WTC11 (cell line): ENCODE measurements around the gene STXBP1. TPM values are rescaled to one million over a fixed set of nuclear protein-coding genes. Genes with fewer than 3 reads are reported as not detected.

Experiments used
- ATAC-seq: fragments of 200-7000 bp; cut with Tn5 transposase; 2 replicates; pipeline ENCODE4 v1.10.0; 2021; ENCODE audit warnings: mild to moderate bottlenecking, moderate library complexity
- CTCF ChIA-PET: fragments of 300-600 bp; sonication (Branson Sonifier 250); formaldehyde crosslinking; loops from one replicate; lab custom pipeline; 2021; ENCODE audit warnings: antibody characterized with exemption; lab: Charles Lee
- POLR2A ChIA-PET: fragments of 350-600 bp; sonication (Branson Sonifier 250); formaldehyde crosslinking; loops from one replicate; lab custom pipeline; 2021; ENCODE audit warnings: antibody characterized with exemption; lab: Charles Lee
- DNase-seq: peaks from one replicate; pipeline ENCODE4 v3.0.0; 2021; ENCODE audit warnings: low spot score
- H3K27ac Mint-ChIP-seq: 2 replicates; pipeline ENCODE4 v1.8.0; 2021; ENCODE audit warnings: mixed read lengths
- H3K27me3 Mint-ChIP-seq: 2 replicates; pipeline ENCODE4 v1.8.0; 2021; ENCODE audit warnings: low read depth, mild to moderate bottlenecking, moderate library complexity, mixed read lengths
- H3K36me3 Mint-ChIP-seq: 2 replicates; pipeline ENCODE4 v1.8.0; 2021; ENCODE audit warnings: mixed read lengths
- H3K4me1 Mint-ChIP-seq: 2 replicates; pipeline ENCODE4 v1.8.0; 2022; ENCODE audit warnings: mixed read lengths
- H3K4me3 Mint-ChIP-seq: 2 replicates; pipeline ENCODE4 v1.8.0; 2021; ENCODE audit warnings: mild to moderate bottlenecking, moderate library complexity, mixed read lengths
- H3K9me3 Mint-ChIP-seq: 2 replicates; pipeline ENCODE4 v1.8.0; 2021; ENCODE audit warnings: mixed read lengths
- ATF1 ChIP-seq: sonication (generic); formaldehyde crosslinking; IDR thresholded peaks from 2 replicates; pipeline ENCODE4 v1.8.1; 2023; ENCODE audit warnings: mild to moderate bottlenecking, moderate library complexity, missing genetic modification reagents
- CREM ChIP-seq: sonication (generic); formaldehyde crosslinking; IDR thresholded peaks from 2 replicates; pipeline ENCODE4 v1.8.1; 2022; ENCODE audit warnings: mild to moderate bottlenecking, missing genetic modification reagents, moderate library complexity
- EMX1 ChIP-seq: fragments of 250-450 bp; sonication (Bioruptor Pico); IDR thresholded peaks from 2 replicates; pipeline ENCODE4 v1.8.0; 2021; ENCODE audit warnings: mild to moderate bottlenecking
- FOXK1 ChIP-seq: sonication (generic); formaldehyde crosslinking; IDR thresholded peaks from 2 replicates; pipeline ENCODE4 v1.8.0; 2022; ENCODE audit warnings: mild to moderate bottlenecking, moderate library complexity, missing genetic modification reagents
- GTF2I ChIP-seq: fragments of 250-450 bp; sonication (Bioruptor Pico); conservative IDR thresholded peaks from 2 replicates; pipeline ENCODE4 v1.4.0; 2021; ENCODE audit warnings: mild to moderate bottlenecking
- IRF2 ChIP-seq: sonication (generic); formaldehyde crosslinking; IDR thresholded peaks from 2 replicates; pipeline ENCODE4 v1.8.0; 2022; ENCODE audit warnings: low read depth, missing genetic modification reagents, borderline replicate concordance
- JUN ChIP-seq: sonication (generic); formaldehyde crosslinking; IDR thresholded peaks from 2 replicates; pipeline ENCODE4 v1.8.0; 2023; ENCODE audit warnings: mild to moderate bottlenecking, missing genetic modification reagents
- KAT7 ChIP-seq: sonication (generic); formaldehyde crosslinking; IDR thresholded peaks from 2 replicates; pipeline ENCODE4 v1.8.1; 2023; ENCODE audit warnings: missing genetic modification reagents, mild to moderate bottlenecking, borderline replicate concordance
- MYBL2 ChIP-seq: sonication (generic); formaldehyde crosslinking; IDR thresholded peaks from 2 replicates; pipeline ENCODE4 v1.8.1; 2023; ENCODE audit warnings: mild to moderate bottlenecking, moderate library complexity, missing genetic modification reagents
- NFYB ChIP-seq: sonication (generic); formaldehyde crosslinking; conservative IDR thresholded peaks from 2 replicates; pipeline ENCODE4 v1.8.0; 2022; ENCODE audit warnings: low read depth, missing genetic modification reagents
- NR3C1 ChIP-seq: sonication (generic); formaldehyde crosslinking; conservative IDR thresholded peaks from 2 replicates; pipeline ENCODE4 v1.8.1; 2023; ENCODE audit warnings: low read depth, mild to moderate bottlenecking, missing genetic modification reagents
- OVOL2 ChIP-seq: fragments of 250-450 bp; sonication (Bioruptor Pico); IDR thresholded peaks from 2 replicates; pipeline ENCODE4 v1.9.0; 2021; ENCODE audit warnings: mild to moderate bottlenecking, borderline replicate concordance
- RELA ChIP-seq: sonication (generic); formaldehyde crosslinking; IDR thresholded peaks from 2 replicates; pipeline ENCODE4 v1.8.1; 2022; ENCODE audit warnings: missing genetic modification reagents, mild to moderate bottlenecking, borderline replicate concordance
- RORB ChIP-seq: fragments of 250-450 bp; sonication (Bioruptor Pico); IDR thresholded peaks from 2 replicates; pipeline ENCODE4 v1.9.0; 2021; ENCODE audit warnings: mild to moderate bottlenecking
- SMAD3 ChIP-seq: sonication (generic); formaldehyde crosslinking; IDR thresholded peaks from 2 replicates; pipeline ENCODE4 v1.8.0; 2022; ENCODE audit warnings: missing genetic modification reagents, mild to moderate bottlenecking, borderline replicate concordance
- SMAD4 ChIP-seq: sonication (generic); formaldehyde crosslinking; IDR thresholded peaks from 2 replicates; pipeline ENCODE4 v1.8.0; 2022; ENCODE audit warnings: mild to moderate bottlenecking, missing genetic modification reagents
- ZBTB21 ChIP-seq: sonication (generic); formaldehyde crosslinking; IDR thresholded peaks from 2 replicates; pipeline ENCODE4 v1.8.1; 2023; ENCODE audit warnings: mild to moderate bottlenecking, missing genetic modification reagents, borderline replicate concordance
- ZNF121 ChIP-seq: sonication (generic); formaldehyde crosslinking; IDR thresholded peaks from 2 replicates; pipeline ENCODE4 v1.8.0; 2023; ENCODE audit warnings: missing genetic modification reagents
- ZNF138 ChIP-seq: sonication (generic); formaldehyde crosslinking; conservative IDR thresholded peaks from 2 replicates; pipeline ENCODE4 v1.8.1; 2022; ENCODE audit warnings: mild to moderate bottlenecking, moderate library complexity, missing genetic modification reagents
- ZNF219 ChIP-seq: sonication (generic); formaldehyde crosslinking; IDR thresholded peaks from 2 replicates; pipeline ENCODE4 v1.8.0; 2023; ENCODE audit warnings: missing genetic modification reagents, mild to moderate bottlenecking, borderline replicate concordance
- ZNF263 ChIP-seq: sonication (generic); formaldehyde crosslinking; IDR thresholded peaks from 2 replicates; pipeline ENCODE4 v1.8.1; 2022; ENCODE audit warnings: low read depth, mild to moderate bottlenecking, moderate library complexity, missing genetic modification reagents
- ZNF396 ChIP-seq: fragments of 250-450 bp; sonication (Bioruptor Pico); IDR thresholded peaks from 2 replicates; pipeline ENCODE4 v1.8.0; 2021; ENCODE audit warnings: mild to moderate bottlenecking, moderate library complexity, borderline replicate concordance
- ZNF671 ChIP-seq: fragments of 250-450 bp; sonication (Bioruptor Pico); IDR thresholded peaks from 2 replicates; pipeline ENCODE4 v1.8.0; 2021; ENCODE audit warnings: mild to moderate bottlenecking
- total RNA-seq: library from RNA; stranded (reverse); gene quantifications from 3 replicates; pipeline ENCODE4 v1.2.3, GENCODE V29; 2021
- TF ChIP-seq, protein P1 (sequence below): fragments of 250-450 bp; sonication (Bioruptor Pico); IDR thresholded peaks from 2 replicates; pipeline ENCODE4 v1.9.0; 2021; ENCODE audit warnings: mild to moderate bottlenecking
- TF ChIP-seq, protein P2 (sequence below): sonication (generic); formaldehyde crosslinking; IDR thresholded peaks from 2 replicates; pipeline ENCODE4 v1.8.0; 2023; ENCODE audit warnings: missing genetic modification reagents
- TF ChIP-seq, protein P3 (sequence below): fragments of 250-450 bp; sonication (Bioruptor Pico); IDR thresholded peaks from 2 replicates; pipeline ENCODE4 v1.9.0; 2021; ENCODE audit warnings: moderate library complexity, mild to moderate bottlenecking, inconsistent platforms, borderline replicate concordance
- TF ChIP-seq, protein P4 (sequence below): sonication (generic); formaldehyde crosslinking; conservative IDR thresholded peaks from 2 replicates; pipeline ENCODE4 v1.8.1; 2022; ENCODE audit warnings: mild to moderate bottlenecking, missing genetic modification reagents
- TF ChIP-seq, protein P5 (sequence below): sonication (generic); formaldehyde crosslinking; conservative IDR thresholded peaks from 2 replicates; pipeline ENCODE4 v1.8.1; 2023; ENCODE audit warnings: mild to moderate bottlenecking, low read depth, missing genetic modification reagents, moderate library complexity

The STXBP1 gene
- total RNA-seq, 1 experiment from 2014 or later: 37.1 TPM

DNA sequence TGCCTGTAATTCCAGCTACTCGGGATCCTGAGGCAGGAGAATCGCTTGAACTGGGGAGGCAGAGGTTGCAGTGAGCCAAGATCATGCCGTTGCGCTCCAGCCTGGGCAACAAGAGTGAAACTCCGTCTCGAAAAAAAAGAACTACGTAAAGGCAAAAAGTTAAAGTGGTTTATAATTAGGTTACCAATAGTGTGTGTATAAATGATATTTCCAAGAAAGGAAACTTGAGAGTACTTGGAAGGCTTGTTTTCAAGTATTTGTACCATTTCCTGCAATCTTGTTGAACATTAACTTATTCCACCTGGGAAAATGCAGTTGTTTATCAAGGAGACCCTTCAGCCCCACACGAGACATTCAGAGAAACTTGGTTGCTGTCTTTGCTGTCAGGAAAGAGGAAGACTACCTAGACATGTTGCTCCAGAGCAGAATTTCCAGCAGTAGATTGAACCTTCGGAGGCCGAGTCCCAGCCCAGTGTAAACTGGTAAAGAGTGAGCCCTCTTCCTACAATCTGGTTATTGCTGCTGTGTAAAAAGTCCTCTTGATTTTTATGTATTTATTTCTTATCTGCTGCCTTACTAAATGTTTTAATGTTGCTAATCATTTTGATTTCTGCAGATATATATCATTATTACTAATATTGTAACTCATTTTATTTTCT is 30.1 kb downstream of the STXBP1 start:
- TF ChIP-seq RELA (CRISPR knock-in tag) (no peak), IRF2 (no peak), JUN (no peak), ZNF138 (CRISPR knock-in tag) (no peak)
- ChIA-PET POLR2A (no interaction called here), CTCF (interaction anchor here (1.2 kb wide), 1 partner anchor 11 kb away, joined by 4 read pairs; no protein-coding TSS in a partner anchor)
- Mint-ChIP-seq H3K9me3 (no peaks in the 10 kb centered on the region), H3K27ac (peak overlapping the region; percentile 73), H3K27me3 (no peaks in the 10 kb centered on the region), H3K4me3 (no peak overlapping the region), H3K36me3 (no peaks in the 10 kb centered on the region), H3K4me1 (peaks cover 13% of the 10 kb centered on the region)
- ATAC-seq (no peak), DNase-seq (no peak)

DNA sequence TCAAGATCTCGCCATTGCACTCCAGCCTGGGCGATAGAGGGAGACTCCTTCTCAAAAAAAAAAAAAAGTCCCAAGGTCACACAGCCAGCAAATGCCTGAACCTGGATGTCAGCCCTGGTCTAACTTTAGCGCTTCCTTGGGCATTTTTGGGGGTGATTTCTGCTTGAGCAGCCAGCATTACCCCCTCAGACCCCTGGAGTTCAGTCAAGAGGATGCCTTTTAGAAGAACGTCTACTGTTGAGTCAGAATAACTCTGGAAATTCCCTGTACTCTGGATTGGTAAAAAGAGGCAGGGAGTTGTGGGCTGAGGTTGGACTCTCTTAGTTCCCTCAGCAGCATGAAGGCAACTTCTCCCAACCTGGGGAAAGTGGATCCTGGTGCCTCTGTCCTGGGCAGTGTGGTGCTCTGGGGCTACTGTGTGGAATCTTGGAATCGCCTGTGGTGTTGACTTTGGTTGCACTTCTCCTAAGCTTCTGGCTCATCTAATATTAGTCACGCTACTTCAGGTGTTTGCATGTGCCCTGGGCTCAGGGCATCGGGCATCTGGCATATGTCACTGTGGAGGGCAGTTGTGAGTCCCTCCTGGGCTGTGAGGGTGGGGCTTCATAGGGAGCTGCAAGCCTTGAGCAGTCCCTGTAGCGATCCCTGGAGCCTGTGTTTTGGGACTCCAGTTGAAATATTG is 32.2 kb downstream of the STXBP1 start:
- no peak for ATAC-seq
- H3K9me3 Mint-ChIP-seq: no peaks in the 10 kb centered on the region
- ChIA-PET POLR2A (interaction anchor here (0.7 kb wide), 1 partner anchor 349 kb away, joined by 3 read pairs; no protein-coding TSS in a partner anchor), CTCF (interaction anchor here (1.2 to 1.3 kb wide), 2 partner anchors 10 to 90 kb away, joined by 3 to 4 read pairs; partner anchors contain the start of gene TOR2A)
- H3K36me3 Mint-ChIP-seq: no peaks in the 10 kb centered on the region
- TF ChIP-seq CREM (CRISPR knock-in tag) (no peak), GTF2I (CRISPR knock-in tag) (no peak), KAT7 (CRISPR knock-in tag) (no peak), RELA (CRISPR knock-in tag) (no peak), RORB (CRISPR knock-in tag) (no peak), ZNF121 (no peak), SMAD3 (CRISPR knock-in tag) (no peak), FOXK1 (CRISPR knock-in tag) (no peak), ATF1 (CRISPR knock-in tag) (no peak), ZNF138 (CRISPR knock-in tag) (no peak), EMX1 (CRISPR knock-in tag) (no peak), SMAD4 (CRISPR knock-in tag) (no peak), OVOL2 (no peak), ZNF263 (CRISPR knock-in tag) (no peak), MYBL2 (CRISPR knock-in tag) (no peak)
- TF ChIP-seq, protein P1, sequence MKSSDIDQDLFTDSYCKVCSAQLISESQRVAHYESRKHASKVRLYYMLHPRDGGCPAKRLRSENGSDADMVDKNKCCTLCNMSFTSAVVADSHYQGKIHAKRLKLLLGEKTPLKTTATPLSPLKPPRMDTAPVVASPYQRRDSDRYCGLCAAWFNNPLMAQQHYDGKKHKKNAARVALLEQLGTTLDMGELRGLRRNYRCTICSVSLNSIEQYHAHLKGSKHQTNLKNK (CRISPR knock-in tag): no peak
- TF ChIP-seq, protein P2, sequence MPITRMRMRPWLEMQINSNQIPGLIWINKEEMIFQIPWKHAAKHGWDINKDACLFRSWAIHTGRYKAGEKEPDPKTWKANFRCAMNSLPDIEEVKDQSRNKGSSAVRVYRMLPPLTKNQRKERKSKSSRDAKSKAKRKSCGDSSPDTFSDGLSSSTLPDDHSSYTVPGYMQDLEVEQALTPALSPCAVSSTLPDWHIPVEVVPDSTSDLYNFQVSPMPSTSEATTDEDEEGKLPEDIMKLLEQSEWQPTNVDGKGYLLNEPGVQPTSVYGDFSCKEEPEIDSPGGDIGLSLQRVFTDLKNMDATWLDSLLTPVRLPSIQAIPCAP: no peak
- H3K4me3 Mint-ChIP-seq: no peak overlapping the region
- H3K4me1 Mint-ChIP-seq: peaks cover 13% of the 10 kb centered on the region
- no peak overlapping the region; the same call in 1 of the 2 replicates for H3K27ac Mint-ChIP-seq
- DNase-seq: no peak
- H3K27me3 Mint-ChIP-seq: no peaks in the 10 kb centered on the region

DNA sequence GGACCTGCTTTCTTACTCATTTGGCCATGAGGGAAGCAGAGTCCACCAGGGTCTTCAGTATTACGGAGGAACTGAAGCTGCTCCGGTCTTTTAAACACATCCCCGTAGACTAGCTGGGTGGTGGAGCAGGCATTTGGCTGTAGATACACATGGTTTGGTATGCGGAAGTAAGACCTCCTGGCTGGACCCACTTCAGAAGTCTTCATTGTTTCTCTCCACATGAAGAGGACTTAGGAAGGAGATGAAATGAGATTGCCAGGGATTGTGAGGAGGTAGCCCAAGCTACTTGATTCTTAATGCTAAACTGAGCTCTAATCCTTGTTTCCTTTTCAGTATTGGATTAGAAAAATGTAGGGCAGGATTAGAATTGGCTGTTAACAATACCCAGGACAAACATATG is 32.9 kb downstream of the STXBP1 start:
- H3K27me3 Mint-ChIP-seq: no peaks in the 10 kb centered on the region
- DNase-seq: no peak
- ATAC-seq: peak; percentile 47; the same call in 1 of the 2 replicates
- no peak overlapping the region for H3K4me3 Mint-ChIP-seq
- H3K9me3 Mint-ChIP-seq: no peaks in the 10 kb centered on the region
- H3K27ac Mint-ChIP-seq: no peak overlapping the region; the same call in 1 of the 2 replicates
- ChIA-PET CTCF (interaction anchor here (1.2 to 2.1 kb wide), 3 partner anchors 10 to 90 kb away, joined by 3 to 8 read pairs (median 4); partner anchors contain the start of gene TOR2A), POLR2A (interaction anchor here (1.1 kb wide), 1 partner anchor 12 kb away, joined by 3 read pairs; no protein-coding TSS in a partner anchor)
- no peaks in the 10 kb centered on the region for H3K36me3 Mint-ChIP-seq
- peaks cover 13% of the 10 kb centered on the region for H3K4me1 Mint-ChIP-seq
- TF ChIP-seq, protein P3, sequence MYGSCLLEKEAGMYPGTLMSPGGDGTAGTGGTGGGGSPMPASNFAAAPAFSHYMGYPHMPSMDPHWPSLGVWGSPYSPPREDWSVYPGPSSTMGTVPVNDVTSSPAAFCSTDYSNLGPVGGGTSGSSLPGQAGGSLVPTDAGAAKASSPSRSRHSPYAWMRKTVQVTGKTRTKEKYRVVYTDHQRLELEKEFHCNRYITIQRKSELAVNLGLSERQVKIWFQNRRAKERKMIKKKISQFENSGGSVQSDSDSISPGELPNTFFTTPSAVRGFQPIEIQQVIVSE (CRISPR knock-in tag): no peak
- TF ChIP-seq ZNF219 (no peak), NR3C1 (CRISPR knock-in tag) (no peak), ZNF671 (CRISPR knock-in tag) (no peak), NFYB (CRISPR knock-in tag) (no peak), ZNF396 (CRISPR knock-in tag) (no peak), ZBTB21 (CRISPR knock-in tag) (no peak), RELA (CRISPR knock-in tag) (no peak)
- TF ChIP-seq, protein P4, sequence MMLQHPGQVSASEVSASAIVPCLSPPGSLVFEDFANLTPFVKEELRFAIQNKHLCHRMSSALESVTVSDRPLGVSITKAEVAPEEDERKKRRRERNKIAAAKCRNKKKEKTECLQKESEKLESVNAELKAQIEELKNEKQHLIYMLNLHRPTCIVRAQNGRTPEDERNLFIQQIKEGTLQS (CRISPR knock-in tag): no peak
- TF ChIP-seq, protein P5, sequence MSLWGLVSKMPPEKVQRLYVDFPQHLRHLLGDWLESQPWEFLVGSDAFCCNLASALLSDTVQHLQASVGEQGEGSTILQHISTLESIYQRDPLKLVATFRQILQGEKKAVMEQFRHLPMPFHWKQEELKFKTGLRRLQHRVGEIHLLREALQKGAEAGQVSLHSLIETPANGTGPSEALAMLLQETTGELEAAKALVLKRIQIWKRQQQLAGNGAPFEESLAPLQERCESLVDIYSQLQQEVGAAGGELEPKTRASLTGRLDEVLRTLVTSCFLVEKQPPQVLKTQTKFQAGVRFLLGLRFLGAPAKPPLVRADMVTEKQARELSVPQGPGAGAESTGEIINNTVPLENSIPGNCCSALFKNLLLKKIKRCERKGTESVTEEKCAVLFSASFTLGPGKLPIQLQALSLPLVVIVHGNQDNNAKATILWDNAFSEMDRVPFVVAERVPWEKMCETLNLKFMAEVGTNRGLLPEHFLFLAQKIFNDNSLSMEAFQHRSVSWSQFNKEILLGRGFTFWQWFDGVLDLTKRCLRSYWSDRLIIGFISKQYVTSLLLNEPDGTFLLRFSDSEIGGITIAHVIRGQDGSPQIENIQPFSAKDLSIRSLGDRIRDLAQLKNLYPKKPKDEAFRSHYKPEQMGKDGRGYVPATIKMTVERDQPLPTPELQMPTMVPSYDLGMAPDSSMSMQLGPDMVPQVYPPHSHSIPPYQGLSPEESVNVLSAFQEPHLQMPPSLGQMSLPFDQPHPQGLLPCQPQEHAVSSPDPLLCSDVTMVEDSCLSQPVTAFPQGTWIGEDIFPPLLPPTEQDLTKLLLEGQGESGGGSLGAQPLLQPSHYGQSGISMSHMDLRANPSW: no peak
